Activated naive CD8-positive, alpha-beta T cell treated with anti-CD3 and anti-CD28 coated beads, Interleukin-2, amount 10 ng/mL, durations not matched to agents 7 days and 5 days (primary cell): ENCODE measurements around the gene CRYBG1. TPM values are rescaled to one million over a fixed set of nuclear protein-coding genes. Genes with fewer than 3 reads are reported as not detected.

ENCODE experiments used
- ATAC-seq: fragments of 150-1000 bp; cut with Tn5 transposase; one replicate; pipeline ENCODE4 v1.10.0; 2021; ENCODE audit warnings: low read depth, moderate library complexity
- POLR2A ChIA-PET: fragments of 350-600 bp; sonication (Branson Sonifier 250); formaldehyde crosslinking; loops from one replicate; lab custom pipeline; 2021; ENCODE audit warnings: antibody characterized with exemption; lab: Charles Lee
- DNase-seq: peaks from one replicate; pipeline ENCODE4 v3.0.0; 2021
- H3K27ac Mint-ChIP-seq: one replicate; pipeline ENCODE4 v1.8.0; 2022; ENCODE audit warnings: mild to moderate bottlenecking, mixed read lengths
- H3K27me3 Mint-ChIP-seq: one replicate; pipeline ENCODE4 v1.8.0; 2022; ENCODE audit warnings: mild to moderate bottlenecking, moderate library complexity, mixed read lengths
- H3K36me3 Mint-ChIP-seq: one replicate; pipeline ENCODE4 v1.8.0; 2021; ENCODE audit warnings: mild to moderate bottlenecking, mixed read lengths
- H3K4me1 Mint-ChIP-seq: one replicate; pipeline ENCODE4 v1.8.0; 2021; ENCODE audit warnings: mixed read lengths
- H3K4me3 Mint-ChIP-seq: one replicate; pipeline ENCODE4 v1.8.0; 2022; ENCODE audit warnings: mild to moderate bottlenecking, moderate library complexity, mixed read lengths
- H3K9me3 Mint-ChIP-seq: one replicate; pipeline ENCODE4 v1.8.0; 2021; ENCODE audit warnings: mixed read lengths
- total RNA-seq, 2 experiments: library from RNA; stranded (reverse); gene quantifications; one replicate each; pipeline ENCODE4 v1.2.3, GENCODE V29; 2021

The CRYBG1 gene
- total RNA-seq, 2 experiments from 2014 or later: 34.8 to 37.3 TPM

DNA sequence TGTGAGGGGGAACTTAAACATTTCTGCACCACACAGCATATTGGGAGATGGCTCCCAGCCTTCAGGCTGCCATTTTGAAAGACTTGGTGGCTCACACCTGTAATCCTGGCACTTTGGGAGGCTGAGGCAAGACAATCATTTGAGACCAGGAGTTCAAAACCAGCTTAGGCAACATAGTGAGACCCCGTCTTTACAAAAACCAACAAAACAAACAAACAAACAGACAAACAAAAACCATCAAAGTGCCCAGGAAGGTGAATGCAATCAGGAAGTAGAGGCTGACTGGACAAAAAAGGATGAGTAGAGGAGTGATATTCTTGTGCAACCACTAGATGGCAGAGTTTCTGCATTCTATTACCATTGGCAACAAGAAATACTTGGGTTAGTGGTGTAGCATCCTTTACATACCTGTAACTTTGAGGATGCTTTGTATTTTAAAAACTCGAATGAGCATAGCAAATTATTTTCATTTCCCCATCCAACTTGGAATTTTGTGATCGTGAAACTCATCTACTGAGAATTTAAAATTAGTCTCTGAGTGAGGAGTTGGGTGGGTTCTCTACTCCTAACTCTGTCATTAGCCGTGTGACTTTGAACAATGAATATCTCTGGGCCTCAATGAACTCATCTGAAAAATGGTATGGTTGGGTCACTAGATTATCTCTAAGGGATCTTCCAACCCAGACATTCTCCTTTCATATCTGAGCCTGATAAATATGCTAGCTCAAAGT is 84.4 kb downstream of the CRYBG1 start:
- POLR2A ChIA-PET: interaction anchor here (1.2 kb wide), 1 partner anchor 534 kb away, joined by 3 read pairs; no protein-coding TSS in a partner anchor
- H3K4me3 Mint-ChIP-seq: no peak overlapping the region
- DNase-seq: no peak

DNA sequence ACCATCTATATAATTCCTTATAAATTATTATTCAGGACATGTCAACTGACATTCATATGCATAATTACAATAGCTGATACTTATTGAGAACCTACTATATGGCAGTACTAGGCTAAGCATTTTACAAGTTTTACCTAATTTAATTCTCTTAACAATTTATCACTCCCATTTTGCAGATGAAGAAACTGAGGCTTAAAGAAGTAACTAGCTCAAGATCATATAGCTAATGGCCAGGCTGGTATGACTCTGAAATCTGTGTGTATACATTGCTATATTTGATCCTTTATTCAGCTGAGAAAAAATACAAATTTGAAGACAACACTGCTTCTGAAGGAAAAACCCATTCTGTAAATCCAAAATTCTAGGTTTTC is 85.0 kb downstream of the CRYBG1 start:
- peaks cover 18% of the 10 kb centered on the region for H3K4me1 Mint-ChIP-seq
- POLR2A ChIA-PET: interaction anchor here (0.6 to 1.2 kb wide), 2 partner anchors 534 to 634 kb away, joined by 3 to 4 read pairs; no protein-coding TSS in a partner anchor
- H3K27ac Mint-ChIP-seq: no peak overlapping the region

More for the DNA sequence above, 84.4 kb downstream of the CRYBG1 start:
- peak; percentile 52 for ATAC-seq
- H3K4me1 Mint-ChIP-seq: peaks cover 18% of the 10 kb centered on the region
- H3K27ac Mint-ChIP-seq: no peak overlapping the region
- H3K36me3 Mint-ChIP-seq: no peaks in the 10 kb centered on the region
- H3K9me3 Mint-ChIP-seq: no peaks in the 10 kb centered on the region
- peaks cover 31% of the 10 kb centered on the region for H3K27me3 Mint-ChIP-seq

DNA sequence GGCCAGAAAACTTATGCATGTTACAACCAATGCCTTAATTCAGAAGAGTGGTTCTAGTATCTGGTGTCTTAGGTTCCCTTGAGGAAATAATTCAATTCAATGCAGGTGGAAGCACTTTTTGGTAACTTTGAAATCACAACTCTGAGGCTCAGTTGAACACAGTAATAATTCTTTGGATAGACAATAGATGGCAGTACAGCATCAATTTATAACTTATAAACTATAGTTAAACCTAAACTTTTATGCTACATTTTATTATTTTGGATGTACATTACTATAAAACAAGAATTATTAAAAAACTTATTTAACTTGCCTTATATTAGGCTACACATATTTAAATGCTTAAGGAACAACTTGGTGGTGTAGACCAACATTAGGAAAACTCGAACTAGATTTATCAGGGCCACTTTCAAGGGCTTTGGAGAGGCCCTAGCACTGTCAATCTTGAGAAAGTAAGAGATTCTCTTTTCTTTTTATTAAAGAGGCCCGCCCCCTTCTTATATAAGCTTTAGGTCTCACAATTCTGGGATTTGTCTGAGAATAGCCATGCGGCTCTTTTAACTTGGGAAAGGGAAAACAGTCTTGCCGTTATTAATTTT is 85.9 kb downstream of the CRYBG1 start:
- POLR2A ChIA-PET: no interaction called here
- Mint-ChIP-seq H3K27me3 (peaks cover 17% of the 10 kb centered on the region), H3K9me3 (no peaks in the 10 kb centered on the region), H3K27ac (no peak overlapping the region), H3K36me3 (no peaks in the 10 kb centered on the region), H3K4me3 (no peak overlapping the region), H3K4me1 (peaks cover 18% of the 10 kb centered on the region)
- DNase-seq (no peak), ATAC-seq (no peak)

More for the DNA sequence above, 85.0 kb downstream of the CRYBG1 start:
- Mint-ChIP-seq H3K27me3 (peaks cover 25% of the 10 kb centered on the region), H3K4me3 (no peak overlapping the region), H3K9me3 (no peaks in the 10 kb centered on the region), H3K36me3 (no peaks in the 10 kb centered on the region)
- DNase-seq (no peak), ATAC-seq (no peak)

- no peak for ATAC-seq
- POLR2A ChIA-PET: no interaction called here
Observed at GRCh38 chr6:106446983-106447382, 86.5 kb downstream of the CRYBG1 start.

DNA sequence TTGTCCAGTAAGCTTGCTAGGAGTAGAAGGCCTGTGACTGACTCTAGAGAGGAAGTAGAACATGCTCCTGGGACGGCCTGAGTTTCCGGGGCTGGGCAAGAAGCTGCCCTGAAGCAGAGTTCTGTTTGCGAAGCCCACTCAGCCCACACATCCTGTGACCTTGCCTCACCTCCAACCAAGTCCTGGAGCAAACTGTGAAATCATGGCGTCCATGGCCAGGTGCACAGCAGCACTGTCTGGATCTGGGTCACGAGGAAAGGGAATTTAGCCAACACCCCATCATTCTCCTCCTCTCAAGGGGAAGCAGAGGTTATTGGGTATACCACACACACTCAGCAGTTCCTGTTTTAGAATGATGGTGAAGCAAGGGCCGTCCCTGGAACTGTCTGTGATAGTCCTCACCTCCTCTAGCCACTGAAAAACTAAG is 87.5 kb downstream of the CRYBG1 start:
- DNase-seq (peak; percentile 53), ATAC-seq (peak; percentile 89)
- Mint-ChIP-seq H3K9me3 (no peaks in the 10 kb centered on the region), H3K4me1 (peaks cover 18% of the 10 kb centered on the region), H3K27me3 (peaks cover 3% of the 10 kb centered on the region), H3K36me3 (no peaks in the 10 kb centered on the region), H3K27ac (peak overlapping the region; percentile 79), H3K4me3 (peak overlapping the region; percentile 29)
- POLR2A ChIA-PET: interaction anchor here (1.0 to 1.7 kb wide), 2 partner anchors 63 to 119 kb away, joined by 4 to 6 read pairs; no protein-coding TSS in a partner anchor

More at GRCh38 chr6:106446983-106447382, 86.5 kb downstream of the CRYBG1 start:
- H3K27ac Mint-ChIP-seq: no peak overlapping the region
- no peak overlapping the region for H3K4me3 Mint-ChIP-seq
- peaks cover 13% of the 10 kb centered on the region for H3K27me3 Mint-ChIP-seq
- no peaks in the 10 kb centered on the region for H3K9me3 Mint-ChIP-seq
- DNase-seq: no peak
- peaks cover 18% of the 10 kb centered on the region for H3K4me1 Mint-ChIP-seq
- no peaks in the 10 kb centered on the region for H3K36me3 Mint-ChIP-seq

GRCh38 chr6:106450653-106451052 is 90.1 kb downstream of the CRYBG1 start:
- Mint-ChIP-seq H3K4me3 (no peak overlapping the region), H3K9me3 (no peaks in the 10 kb centered on the region), H3K36me3 (no peaks in the 10 kb centered on the region), H3K27ac (no peak overlapping the region), H3K27me3 (no peaks in the 10 kb centered on the region), H3K4me1 (peaks cover 16% of the 10 kb centered on the region)
- DNase-seq (no peak), ATAC-seq (no peak)
- POLR2A ChIA-PET: no interaction called here

DNA sequence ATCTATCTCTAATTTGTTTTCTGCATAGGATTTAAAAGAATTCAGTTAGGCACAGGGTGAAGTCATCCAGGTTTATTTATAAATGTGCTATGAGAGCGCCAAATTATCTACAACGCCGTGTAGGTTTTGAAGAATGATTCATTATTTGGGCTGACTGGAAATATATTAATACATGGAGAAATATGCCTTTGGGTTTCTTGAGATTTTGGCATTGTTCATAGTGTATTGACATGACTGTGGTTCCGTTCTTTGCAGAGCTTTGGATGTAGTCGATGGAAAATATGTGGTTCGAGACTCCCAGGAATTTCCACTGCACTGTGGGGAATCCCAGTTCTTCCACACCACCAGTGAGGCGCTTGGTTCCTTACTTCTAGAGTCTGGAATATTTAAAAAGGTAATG is 90.9 kb downstream of the CRYBG1 start:
- peaks cover 15% of the 10 kb centered on the region for H3K4me1 Mint-ChIP-seq
- H3K9me3 Mint-ChIP-seq: no peaks in the 10 kb centered on the region

GRCh38 chr6:106452628-106453027 is 92.1 kb downstream of the CRYBG1 start:
- Mint-ChIP-seq H3K36me3 (no peaks in the 10 kb centered on the region), H3K4me1 (peaks cover 11% of the 10 kb centered on the region), H3K27ac (no peak overlapping the region), H3K27me3 (peaks cover 4% of the 10 kb centered on the region), H3K4me3 (no peak overlapping the region), H3K9me3 (no peaks in the 10 kb centered on the region)
- ATAC-seq (no peak), DNase-seq (no peak)
- POLR2A ChIA-PET: no interaction called here

More for the DNA sequence above, 90.9 kb downstream of the CRYBG1 start:
- H3K4me3 Mint-ChIP-seq: no peak overlapping the region
- no peaks in the 10 kb centered on the region for H3K36me3 Mint-ChIP-seq
- H3K27ac Mint-ChIP-seq: no peak overlapping the region
- peaks cover under 1% of the 10 kb centered on the region for H3K27me3 Mint-ChIP-seq
- DNase-seq: no peak
- POLR2A ChIA-PET: interaction anchor here (0.6 kb wide), 1 partner anchor 1384 kb away, joined by 5 read pairs; no protein-coding TSS in a partner anchor
- no peak for ATAC-seq

DNA sequence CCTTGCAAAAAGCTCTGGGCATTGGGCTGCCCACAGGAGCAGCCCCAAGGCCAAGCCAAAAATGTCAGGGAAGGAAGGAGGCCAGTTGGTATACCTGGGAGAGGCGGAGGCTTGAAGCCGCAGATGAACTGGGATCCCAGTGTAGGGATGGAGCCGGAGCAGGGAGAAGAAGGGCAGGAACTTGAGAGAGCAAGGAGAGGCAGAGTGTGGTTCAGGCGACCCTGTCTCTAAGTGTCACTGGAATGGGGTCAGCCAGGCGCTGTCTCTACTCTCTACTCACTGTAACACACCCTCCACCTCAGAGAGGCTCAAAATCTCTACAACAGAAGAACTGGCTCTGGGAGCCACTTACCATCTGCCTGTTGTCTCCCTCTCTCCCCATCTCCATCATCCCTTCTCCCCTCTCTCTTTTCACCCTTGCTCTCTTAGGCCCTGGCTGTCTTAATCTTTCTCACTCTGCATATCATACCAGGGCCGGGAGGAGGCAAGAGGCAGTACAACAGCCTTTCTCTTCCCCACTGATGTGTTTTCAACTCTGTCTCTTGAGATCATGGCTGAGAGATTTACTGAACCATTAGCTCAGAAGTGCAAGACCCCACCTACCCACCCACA is 93.3 kb downstream of the CRYBG1 start:
- Mint-ChIP-seq H3K4me1 (no peaks in the 10 kb centered on the region), H3K27me3 (peaks cover 6% of the 10 kb centered on the region), H3K27ac (no peak overlapping the region), H3K36me3 (no peaks in the 10 kb centered on the region), H3K9me3 (no peaks in the 10 kb centered on the region), H3K4me3 (no peak overlapping the region)
- POLR2A ChIA-PET: no interaction called here
- DNase-seq: no peak
- no peak for ATAC-seq

GRCh38 chr6:106456756-106457155 is 96.2 kb downstream of the CRYBG1 start:
- no peaks in the 10 kb centered on the region for H3K4me1 Mint-ChIP-seq
- ATAC-seq (no peak), DNase-seq (no peak)
- H3K27ac Mint-ChIP-seq: no peak overlapping the region
- no peaks in the 10 kb centered on the region for H3K9me3 Mint-ChIP-seq
- H3K27me3 Mint-ChIP-seq: peaks cover 19% of the 10 kb centered on the region
- no peak overlapping the region for H3K4me3 Mint-ChIP-seq
- POLR2A ChIA-PET: no interaction called here
- H3K36me3 Mint-ChIP-seq: no peaks in the 10 kb centered on the region

GRCh38 chr6:106458021-106458986 is 97.8 kb downstream of the CRYBG1 start:
- no peaks in the 10 kb centered on the region for H3K9me3 Mint-ChIP-seq
- POLR2A ChIA-PET: no interaction called here
- DNase-seq: no peak

GRCh38 chr6:106460481-106460880 is 100.0 kb downstream of the CRYBG1 start:
- peaks cover 27% of the 10 kb centered on the region for H3K27me3 Mint-ChIP-seq
- no peak overlapping the region for H3K4me3 Mint-ChIP-seq
- no peaks in the 10 kb centered on the region for H3K9me3 Mint-ChIP-seq
- ATAC-seq: no peak
- no peaks in the 10 kb centered on the region for H3K36me3 Mint-ChIP-seq
- H3K27ac Mint-ChIP-seq: no peak overlapping the region
- no peaks in the 10 kb centered on the region for H3K4me1 Mint-ChIP-seq
- POLR2A ChIA-PET: no interaction called here
- no peak for DNase-seq

More at GRCh38 chr6:106458021-106458986, 97.8 kb downstream of the CRYBG1 start:
- Mint-ChIP-seq H3K27me3 (peaks cover 19% of the 10 kb centered on the region), H3K4me1 (no peaks in the 10 kb centered on the region), H3K36me3 (no peaks in the 10 kb centered on the region), H3K4me3 (no peak overlapping the region), H3K27ac (no peak overlapping the region)
- ATAC-seq: no peak
